ENCODE measurements around the gene ILF2. TPM values are rescaled to one million over a fixed set of nuclear protein-coding genes. Genes with fewer than 3 reads are reported as not detected.

The ILF2 gene
- total and polyA plus RNA-seq, 2 experiments from 2014 or later: 173 to 178 TPM

- Histone ChIP-seq H3K4me2 (no peak overlapping the region), H3K27ac (no peak overlapping the region), H3K9me2 (replicated peaks; ENCODE audit: insufficient read depth) (no peaks in the 10 kb centered on the region), H3K4me3 (no peak overlapping the region), H3K79me2 (no peaks in the 10 kb centered on the region), H3K27me3 (no peaks in the 10 kb centered on the region), H3K36me3 (replicated peaks; ENCODE audit: insufficient read depth, low read depth) (no peaks in the 10 kb centered on the region), H2AFZ (no peak overlapping the region), H3K4me1 (ENCODE audit: insufficient read depth) (no peaks in the 10 kb centered on the region), H4K20me1 (ENCODE audit: insufficient read depth, poor library complexity, severe bottlenecking) (no peaks in the 10 kb centered on the region), H3K9me3 (ENCODE audit: low read depth) (no peaks in the 10 kb centered on the region)
- no peak for DNase-seq (ENCODE audit: low spot score)
- no peak for TF ChIP-seq EZH2phosphoT487 (IDR thresholded peaks at IDR 0.05; ENCODE audit: low read depth, severe bottlenecking, unreplicated experiment)
- TF ChIP-seq EZH2 (IDR thresholded peaks at IDR 0.05; ENCODE audit: borderline replicate concordance): no peak
- no peak for TF ChIP-seq CTCF (IDR thresholded peaks at IDR 0.05; ENCODE audit: poor library complexity)
- 89% methylated on average over 16 of the region's 16 CpGs for WGBS (ENCODE audit: low lambda C conversion rate, missing lambda C conversion rate)
These were observed 16.7 kb upstream of the ILF2 start for GRCh38 chr1:153687346-153688125.

GRCh38 chr1:153685544-153686340 is 14.9 kb upstream of the ILF2 start:
- Histone ChIP-seq H3K36me3 (replicated peaks; ENCODE audit: insufficient read depth, low read depth) (no peaks in the 10 kb centered on the region), H3K4me2 (no peak overlapping the region), H3K9me2 (replicated peaks; ENCODE audit: insufficient read depth) (no peaks in the 10 kb centered on the region), H4K20me1 (ENCODE audit: insufficient read depth, poor library complexity, severe bottlenecking) (no peaks in the 10 kb centered on the region), H3K4me3 (no peak overlapping the region), H3K79me2 (no peaks in the 10 kb centered on the region), H3K9me3 (ENCODE audit: low read depth) (no peaks in the 10 kb centered on the region), H2AFZ (no peak overlapping the region), H3K27me3 (peaks cover 12% of the 10 kb centered on the region), H3K4me1 (ENCODE audit: insufficient read depth) (no peaks in the 10 kb centered on the region), H3K27ac (no peak overlapping the region)
- TF ChIP-seq EZH2 (IDR thresholded peaks at IDR 0.05; ENCODE audit: borderline replicate concordance) (no peak), CTCF (IDR thresholded peaks at IDR 0.05; ENCODE audit: poor library complexity) (no peak), EZH2phosphoT487 (IDR thresholded peaks at IDR 0.05; ENCODE audit: low read depth, severe bottlenecking, unreplicated experiment) (no peak)
- no peak for DNase-seq (ENCODE audit: low spot score)
- WGBS (ENCODE audit: low lambda C conversion rate, missing lambda C conversion rate): 77% methylated on average over 11 of the region's 11 CpGs

GRCh38 chr1:153684892-153685291 is 14.1 kb upstream of the ILF2 start:
- H3K27me3 ChIP-seq: peaks cover 20% of the 10 kb centered on the region
- 82% methylated on average over 12 of the region's 12 CpGs for WGBS (ENCODE audit: low lambda C conversion rate, missing lambda C conversion rate)
- no peaks in the 10 kb centered on the region for H4K20me1 ChIP-seq (ENCODE audit: insufficient read depth, poor library complexity, severe bottlenecking)
- H3K9me2 ChIP-seq (replicated peaks; ENCODE audit: insufficient read depth): no peaks in the 10 kb centered on the region
- no peak overlapping the region for H3K27ac ChIP-seq
- no peaks in the 10 kb centered on the region for H3K9me3 ChIP-seq (ENCODE audit: low read depth)
- H3K4me1 ChIP-seq (ENCODE audit: insufficient read depth): no peaks in the 10 kb centered on the region
- no peak overlapping the region for H3K4me2 ChIP-seq
- no peak overlapping the region for H2AFZ ChIP-seq
- peak; percentile 34 for DNase-seq (ENCODE audit: low spot score)
- H3K79me2 ChIP-seq: no peaks in the 10 kb centered on the region
- H3K4me3 ChIP-seq: no peak overlapping the region
- H3K36me3 ChIP-seq (replicated peaks; ENCODE audit: insufficient read depth, low read depth): no peaks in the 10 kb centered on the region
- TF ChIP-seq EZH2 (IDR thresholded peaks at IDR 0.05; ENCODE audit: borderline replicate concordance) (no peak), EZH2phosphoT487 (IDR thresholded peaks at IDR 0.05; ENCODE audit: low read depth, severe bottlenecking, unreplicated experiment) (no peak), CTCF (IDR thresholded peaks at IDR 0.05; ENCODE audit: poor library complexity) (no peak)

Measured in hepatocyte (in vitro differentiated cells).